Measurements from ENCODE around the gene ATP13A3. TPM values are rescaled to one million over a fixed set of nuclear protein-coding genes. Genes with fewer than 3 reads are reported as not detected.

The ATP13A3 gene
- total RNA-seq, 1 experiment from 2014 or later = 121 TPM

- no TSS peak for BruUV-seq (replicated peaks)
- intact Hi-C loops (cut with micrococcal nuclease; ENCODE audit: unreplicated experiment) = no loop called here
- ChIA-PET POLR2A (ENCODE audit: low non-redundant PET) (interaction anchor here (0.7 kb wide), 1 partner anchor 501 kb away, joined by 4 read pairs; no protein-coding TSS in a partner anchor), CTCF (no interaction called here)
- Histone ChIP-seq H3K36me3 (ENCODE audit: insufficient read depth, low read length, poor library complexity, severe bottlenecking) (no peaks in the 10 kb centered on the region), H3K9me3 (ENCODE audit: low read depth, low read length, poor library complexity, severe bottlenecking) (no peaks in the 10 kb centered on the region), H3K27ac (ENCODE audit: low read depth, low read length, poor library complexity, severe bottlenecking) (no peak overlapping the region), H3K4me1 (ENCODE audit: insufficient read depth, low read length, poor library complexity, severe bottlenecking) (peaks cover 11% of the 10 kb centered on the region), H3K27me3 (replicated peaks; ENCODE audit: insufficient read depth, low read depth, low read length, poor library complexity) (no peaks in the 10 kb centered on the region), H3K4me3 (ENCODE audit: low read depth, low read length, poor library complexity, severe bottlenecking) (no peak overlapping the region)
- no peak for DNase-seq (ENCODE audit: low spot score)
- TF ChIP-seq EZH2 (IDR thresholded peaks at IDR 0.05; ENCODE audit: borderline replicate concordance, low read depth, low read length, poor library complexity, severe bottlenecking) (no peak), CTCF (conservative IDR thresholded peaks at IDR 0.05; ENCODE audit: low read depth, low read length) (no peak)
Measured at GRCh38 chr3:194377708-194378107, 109.1 kb downstream of the ATP13A3 start.

- Histone ChIP-seq H3K27me3 (replicated peaks; ENCODE audit: insufficient read depth, low read depth, low read length, poor library complexity) (no peaks in the 10 kb centered on the region), H3K4me3 (ENCODE audit: low read depth, low read length, poor library complexity, severe bottlenecking) (no peak overlapping the region), H3K27ac (ENCODE audit: low read depth, low read length, poor library complexity, severe bottlenecking) (no peak overlapping the region), H3K4me1 (ENCODE audit: insufficient read depth, low read length, poor library complexity, severe bottlenecking) (peaks cover 6% of the 10 kb centered on the region), H3K36me3 (ENCODE audit: insufficient read depth, low read length, poor library complexity, severe bottlenecking) (no peaks in the 10 kb centered on the region), H3K9me3 (ENCODE audit: low read depth, low read length, poor library complexity, severe bottlenecking) (no peaks in the 10 kb centered on the region)
- ChIA-PET POLR2A (ENCODE audit: low non-redundant PET) (no interaction called here), CTCF (no interaction called here)
- no peak for TF ChIP-seq EZH2 (IDR thresholded peaks at IDR 0.05; ENCODE audit: borderline replicate concordance, low read depth, low read length, poor library complexity, severe bottlenecking)
- TF ChIP-seq CTCF (conservative IDR thresholded peaks at IDR 0.05; ENCODE audit: low read depth, low read length) = no peak
- no peak for DNase-seq (ENCODE audit: low spot score)
- BruUV-seq (replicated peaks) = no TSS peak
- intact Hi-C loops (cut with micrococcal nuclease; ENCODE audit: unreplicated experiment) = no loop called here
Measured at GRCh38 chr3:194376241-194376560, 110.6 kb downstream of the ATP13A3 start.

- Histone ChIP-seq H3K9me3 (ENCODE audit: low read depth, low read length, poor library complexity, severe bottlenecking) (no peaks in the 10 kb centered on the region), H3K4me1 (ENCODE audit: insufficient read depth, low read length, poor library complexity, severe bottlenecking) (peaks cover 6% of the 10 kb centered on the region), H3K4me3 (ENCODE audit: low read depth, low read length, poor library complexity, severe bottlenecking) (no peak overlapping the region), H3K27ac (ENCODE audit: low read depth, low read length, poor library complexity, severe bottlenecking) (no peak overlapping the region), H3K36me3 (ENCODE audit: insufficient read depth, low read length, poor library complexity, severe bottlenecking) (no peaks in the 10 kb centered on the region), H3K27me3 (replicated peaks; ENCODE audit: insufficient read depth, low read depth, low read length, poor library complexity) (no peaks in the 10 kb centered on the region)
- intact Hi-C loops (cut with micrococcal nuclease; ENCODE audit: unreplicated experiment) = no loop called here
- ChIA-PET POLR2A (ENCODE audit: low non-redundant PET) (interaction anchor here (0.5 to 0.7 kb wide), 2 partner anchors 48 to 222 kb away, joined by 3 read pairs; no protein-coding TSS in a partner anchor), CTCF (no interaction called here)
- no TSS peak for BruUV-seq (replicated peaks)
- DNase-seq (ENCODE audit: low spot score) = peak; percentile 62
- TF ChIP-seq CTCF (conservative IDR thresholded peaks at IDR 0.05; ENCODE audit: low read depth, low read length) = no peak
- no peak for TF ChIP-seq EZH2 (IDR thresholded peaks at IDR 0.05; ENCODE audit: borderline replicate concordance, low read depth, low read length, poor library complexity, severe bottlenecking)
Measured at GRCh38 chr3:194375473-194376240, 111.1 kb downstream of the ATP13A3 start.
